Activated CD4-positive, CD25-positive, alpha-beta regulatory T cell (primary cell): ENCODE measurements around the gene S100A14.

Experiments
- DNase-seq, 4 experiments: peaks; one replicate each; lab custom pipeline; 2025; lab: John Stamatoyannopoulos, UW

The S100A14 gene

GRCh38 chr1:153638261-153638660 lies 22.1 kb upstream of the S100A14 start:
- DNase-seq = no peak

- DNase-seq = no peak
These were observed 20.2 kb upstream of the S100A14 start for GRCh38 chr1:153636312-153636711.

GRCh38 chr1:153635872-153636271 lies 19.7 kb upstream of the S100A14 start:
- no peak for DNase-seq

- DNase-seq = peak; percentile 87 to 95 (median 91)
These were observed 17.9 kb upstream of the S100A14 start, which contains the start of gene CHTOP for GRCh38 chr1:153633754-153634665. Gene CHTOP (plus strand): TSS chr1:153634066. CDS start chr1:153636589, 2,523 bp downstream.

- DNase-seq = no peak
These were observed 17.1 kb upstream of the S100A14 start for GRCh38 chr1:153633161-153633753.

- DNase-seq = no peak
These were observed 15.2 kb upstream of the S100A14 start for GRCh38 chr1:153631047-153632022.

GRCh38 chr1:153630384-153630783 lies 14.3 kb upstream of the S100A14 start:
- DNase-seq = no peak

- no peak for DNase-seq
These were observed 13.8 kb upstream of the S100A14 start for GRCh38 chr1:153629971-153630370.

GRCh38 chr1:153629343-153629665 lies 13.2 kb upstream of the S100A14 start:
- DNase-seq = no peak

GRCh38 chr1:153628638-153629342 lies 12.7 kb upstream of the S100A14 start:
- DNase-seq = no peak

GRCh38 chr1:153627715-153628626 lies 11.8 kb upstream of the S100A14 start, which contains the start of gene S100A1:
Gene S100A1 (plus strand): TSS chr1:153628434. CDS start chr1:153630522, 2,088 bp downstream.
- no peak for DNase-seq

GRCh38 chr1:153626904-153627714 lies 11.0 kb upstream of the S100A14 start, which contains the start of gene S100A13:
Gene S100A13 (minus strand): TSS chr1:153627505. CDS start chr1:153626472, 1,033 bp downstream.
- DNase-seq = no peak

- DNase-seq = no peak
These were observed 10.4 kb upstream of the S100A14 start for GRCh38 chr1:153626477-153626903.

GRCh38 chr1:153624965-153625611 lies 9.0 kb upstream of the S100A14 start:
- DNase-seq = no peak

GRCh38 chr1:153623101-153623500 lies 7.0 kb upstream of the S100A14 start:
- no peak for DNase-seq

- no peak for DNase-seq
These were observed 3.0 kb upstream of the S100A14 start for GRCh38 chr1:153619171-153619570.

- peak in 2 of 4 experiments; percentile 31 to 42 for DNase-seq
These were observed 1.5 kb upstream of the S100A14 start for GRCh38 chr1:153617663-153618062.

GRCh38 chr1:153616917-153617311 lies 789 bp upstream of the S100A14 start:
- DNase-seq = no peak

- DNase-seq = no peak
These were observed 719 bp downstream of the S100A14 start for GRCh38 chr1:153615406-153615805.
